ENCODE results near the gene OTOF. TPM values are rescaled to one million over a fixed set of nuclear protein-coding genes. Genes with fewer than 3 reads are reported as not detected.

Gene OTOF
- total and polyA plus RNA-seq, 2 donors (not counting 3 experiments of a cell fraction or from before 2014, with no cell fraction given), result 0.06 to 0.22 TPM

DNA sequence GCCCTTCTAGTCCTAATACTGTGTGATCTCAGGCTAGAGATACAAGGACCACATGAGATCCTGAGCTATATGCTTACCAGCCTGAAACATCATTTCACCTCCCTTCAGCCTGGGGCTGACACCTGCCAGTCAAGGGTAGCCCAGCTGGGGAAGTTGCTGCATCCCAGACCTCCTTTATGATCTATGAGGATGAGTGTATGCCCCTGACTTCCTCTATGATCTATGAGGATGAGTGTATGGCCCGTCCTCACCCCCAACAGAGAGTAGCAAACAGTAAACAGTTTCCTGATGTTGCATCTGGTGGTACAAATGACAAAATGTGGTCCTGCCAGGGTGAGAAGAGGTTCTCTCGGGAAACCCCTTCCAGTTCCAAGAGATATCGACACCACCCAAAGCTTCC lies 8.9 kb upstream of the OTOF start:
- no peaks in the 10 kb centered on the region for H3K9me1 ChIP-seq (replicated peaks; ENCODE audit: control insufficient read depth, extremely low read depth, insufficient read depth, low read length)

DNA sequence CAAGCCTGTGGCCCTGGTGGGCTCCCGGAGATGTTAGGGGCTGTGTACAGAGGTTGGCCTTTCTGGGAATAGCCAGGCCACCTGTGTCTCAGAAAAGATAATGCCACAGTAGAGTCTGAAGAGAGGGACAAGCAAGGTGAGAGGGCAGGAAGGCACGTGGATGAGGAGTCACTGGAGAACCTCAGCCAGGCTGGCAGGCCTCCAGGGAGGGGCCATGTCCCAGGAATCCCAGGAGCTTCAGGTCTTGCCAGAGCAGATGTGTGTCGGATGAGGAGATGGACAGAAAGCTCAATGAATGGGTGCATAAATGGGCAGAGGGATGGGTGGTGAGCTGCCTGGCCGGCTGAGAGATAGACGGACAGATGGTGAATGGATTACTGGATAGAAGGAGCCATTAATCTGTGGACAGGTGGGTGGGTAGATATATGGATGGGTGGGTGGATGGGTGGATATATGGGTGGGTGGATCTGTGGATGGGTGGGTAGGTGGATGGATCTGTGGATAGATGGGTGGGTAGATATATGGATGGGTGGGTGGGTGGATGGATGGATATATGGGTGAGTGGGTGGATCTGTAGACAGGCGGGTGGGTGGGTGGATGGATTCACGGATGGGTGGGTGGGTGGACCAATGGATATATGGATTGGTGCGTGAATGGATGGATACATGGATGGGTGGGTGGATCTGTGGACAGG lies 7.9 kb upstream of the OTOF start:
- TF ChIP-seq EZH2 (IDR thresholded peaks at IDR 0.05; ENCODE audit: borderline replicate concordance, low read depth, low read length, severe bottlenecking), result no peak
- TF ChIP-seq, protein P1, sequence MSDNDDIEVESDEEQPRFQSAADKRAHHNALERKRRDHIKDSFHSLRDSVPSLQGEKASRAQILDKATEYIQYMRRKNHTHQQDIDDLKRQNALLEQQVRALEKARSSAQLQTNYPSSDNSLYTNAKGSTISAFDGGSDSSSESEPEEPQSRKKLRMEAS (IDR thresholded peaks at IDR 0.05; ENCODE audit: insufficient read depth, insufficient read length), result no peak
- TF ChIP-seq, protein P2, sequence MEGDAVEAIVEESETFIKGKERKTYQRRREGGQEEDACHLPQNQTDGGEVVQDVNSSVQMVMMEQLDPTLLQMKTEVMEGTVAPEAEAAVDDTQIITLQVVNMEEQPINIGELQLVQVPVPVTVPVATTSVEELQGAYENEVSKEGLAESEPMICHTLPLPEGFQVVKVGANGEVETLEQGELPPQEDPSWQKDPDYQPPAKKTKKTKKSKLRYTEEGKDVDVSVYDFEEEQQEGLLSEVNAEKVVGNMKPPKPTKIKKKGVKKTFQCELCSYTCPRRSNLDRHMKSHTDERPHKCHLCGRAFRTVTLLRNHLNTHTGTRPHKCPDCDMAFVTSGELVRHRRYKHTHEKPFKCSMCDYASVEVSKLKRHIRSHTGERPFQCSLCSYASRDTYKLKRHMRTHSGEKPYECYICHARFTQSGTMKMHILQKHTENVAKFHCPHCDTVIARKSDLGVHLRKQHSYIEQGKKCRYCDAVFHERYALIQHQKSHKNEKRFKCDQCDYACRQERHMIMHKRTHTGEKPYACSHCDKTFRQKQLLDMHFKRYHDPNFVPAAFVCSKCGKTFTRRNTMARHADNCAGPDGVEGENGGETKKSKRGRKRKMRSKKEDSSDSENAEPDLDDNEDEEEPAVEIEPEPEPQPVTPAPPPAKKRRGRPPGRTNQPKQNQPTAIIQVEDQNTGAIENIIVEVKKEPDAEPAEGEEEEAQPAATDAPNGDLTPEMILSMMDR (IDR thresholded peaks at IDR 0.05; ENCODE audit: extremely low read depth in 1 of 2, insufficient read depth in 1 of 2, low read depth in 1 of 2, low read length in 2 of 2), result no peak
- TF ChIP-seq JUN (IDR thresholded peaks at IDR 0.05; ENCODE audit: borderline replicate concordance, insufficient read depth, insufficient read length, low read depth), result no peak
- TF ChIP-seq MYC (IDR thresholded peaks at IDR 0.05; ENCODE audit: low read depth, low read length), result no peak
- TF ChIP-seq POLR2A (IDR thresholded peaks at IDR 0.05; ENCODE audit: low read depth, low read length), result no peak
- no peak for TF ChIP-seq POLR2AphosphoS5 (IDR thresholded peaks at IDR 0.05; ENCODE audit: insufficient read depth, low read depth, low read length)
- no peak for TF ChIP-seq FOS (IDR thresholded peaks at IDR 0.05; ENCODE audit: borderline replicate concordance, insufficient read depth, low read length)
- TF ChIP-seq GATA2 (IDR thresholded peaks at IDR 0.05; ENCODE audit: insufficient read depth, insufficient read length, low read depth, low read length), result no peak
- FAIRE-seq (no peak), DNase-seq (ENCODE audit: low read depth, low spot score) (no peak)
- Histone ChIP-seq H3K79me2 (ENCODE audit: control insufficient read depth, insufficient read depth, low read length) (no peaks in the 10 kb centered on the region), H3K9me1 (replicated peaks; ENCODE audit: control insufficient read depth, extremely low read depth, insufficient read depth, low read length) (no peaks in the 10 kb centered on the region), H3K4me3 (replicated peaks in 1 of 3; ENCODE audit: insufficient read depth in 1 of 3, low read depth in 1 of 3, low read length in 3 of 3) (no peak overlapping the region), H3K4me1 (ENCODE audit: control insufficient read depth, extremely low read depth, insufficient read depth, low read length) (peaks cover 2% of the 10 kb centered on the region), H4K20me1 (replicated peaks; ENCODE audit: control insufficient read depth, extremely low read depth, insufficient read depth, low read length) (no peaks in the 10 kb centered on the region), H3K36me3 (ENCODE audit: control insufficient read depth in 2 of 2, extremely low read depth in 1 of 2, insufficient read depth in 2 of 2, low read length in 2 of 2) (no peaks in the 10 kb centered on the region), H3K4me2 (ENCODE audit: insufficient read depth, low read length) (no peak overlapping the region), H3K27me3 (ENCODE audit: control insufficient read depth in 2 of 2, insufficient read depth in 2 of 2, low read length in 2 of 2) (no peaks in the 10 kb centered on the region), H3K9me3 (replicated peaks; ENCODE audit: control insufficient read depth, insufficient read depth, low read length) (no peaks in the 10 kb centered on the region), H2AFZ (ENCODE audit: low read depth, low read length) (no peak overlapping the region), H3K27ac (ENCODE audit: insufficient read depth, low read depth, low read length) (no peak overlapping the region), H3K9ac (replicated peaks; ENCODE audit: extremely low read depth, insufficient read depth, low read length) (no peak overlapping the region)
- intact Hi-C loops (cut with micrococcal nuclease), result no loop called here
- CTCF ChIA-PET, result no interaction called here
- no TSS peak for BruUV-seq (replicated peaks)
- POLR2A ChIA-PET, result no interaction called here
- dilution Hi-C loops (cut with MboI; ENCODE audit: extremely low pct_ligation_motif_present, low sequenced_read_pairs), result no loop called here

More for the DNA sequence above, 8.9 kb upstream of the OTOF start:
- DNase-seq (ENCODE audit: low read depth, low spot score) (no peak), FAIRE-seq (no peak)
- dilution Hi-C loops (cut with MboI; ENCODE audit: extremely low pct_ligation_motif_present, low sequenced_read_pairs) (no loop called here), intact Hi-C loops (cut with micrococcal nuclease) (no loop called here)
- no peaks in the 10 kb centered on the region for H3K9me3 ChIP-seq (replicated peaks; ENCODE audit: control insufficient read depth, insufficient read depth, low read length)
- POLR2A ChIA-PET, result no interaction called here
- H3K4me1 ChIP-seq (ENCODE audit: control insufficient read depth, extremely low read depth, insufficient read depth, low read length), result peaks cover 11% of the 10 kb centered on the region
- no peaks in the 10 kb centered on the region for H3K27me3 ChIP-seq (ENCODE audit: control insufficient read depth in 2 of 2, insufficient read depth in 2 of 2, low read length in 2 of 2)
- H3K27ac ChIP-seq (ENCODE audit: insufficient read depth, low read depth, low read length), result no peak overlapping the region
- no TSS peak for BruUV-seq (replicated peaks)
- no peak overlapping the region for H2AFZ ChIP-seq (ENCODE audit: low read depth, low read length)
- H3K36me3 ChIP-seq (ENCODE audit: control insufficient read depth in 2 of 2, extremely low read depth in 1 of 2, insufficient read depth in 2 of 2, low read length in 2 of 2), result no peaks in the 10 kb centered on the region
- CTCF ChIA-PET, result no interaction called here
- no peaks in the 10 kb centered on the region for H4K20me1 ChIP-seq (replicated peaks; ENCODE audit: control insufficient read depth, extremely low read depth, insufficient read depth, low read length)
- H3K79me2 ChIP-seq (ENCODE audit: control insufficient read depth, insufficient read depth, low read length), result no peaks in the 10 kb centered on the region
- no peak overlapping the region for H3K4me2 ChIP-seq (ENCODE audit: insufficient read depth, low read length)
- no peak overlapping the region for H3K9ac ChIP-seq (replicated peaks; ENCODE audit: extremely low read depth, insufficient read depth, low read length)
- TF ChIP-seq POLR2A (IDR thresholded peaks at IDR 0.05; ENCODE audit: low read depth, low read length) (no peak), FOS (IDR thresholded peaks at IDR 0.05; ENCODE audit: borderline replicate concordance, insufficient read depth, low read length) (no peak), JUN (IDR thresholded peaks at IDR 0.05; ENCODE audit: borderline replicate concordance, insufficient read depth, insufficient read length, low read depth) (no peak), MYC (IDR thresholded peaks at IDR 0.05; ENCODE audit: low read depth, low read length) (no peak)
- TF ChIP-seq, protein P2 (IDR thresholded peaks at IDR 0.05; ENCODE audit: extremely low read depth in 1 of 2, insufficient read depth in 1 of 2, low read depth in 1 of 2, low read length in 2 of 2), result no peak
- no peak overlapping the region for H3K4me3 ChIP-seq (replicated peaks in 1 of 3; ENCODE audit: insufficient read depth in 1 of 3, low read depth in 1 of 3, low read length in 3 of 3)

All from endothelial cell of umbilical vein (primary cell).